Colonic mucosa (tissue), 4 donors: ENCODE data around the gene PRKCE. TPM values are rescaled to one million over a fixed set of nuclear protein-coding genes. Genes with fewer than 3 reads are reported as not detected.

Experiments used
- DNase-seq: peaks from one replicate; pipeline ENCODE4 v3.0.0-alpha.2; 2020
- H3K27ac ChIP-seq: fragments of 200-600 bp; one replicate; pipeline ENCODE4 v1.8.0; 2021
- H3K27me3 ChIP-seq: fragments of 200-600 bp; one replicate; pipeline ENCODE4 v1.8.0; 2021
- H3K36me3 ChIP-seq: fragments of 200-600 bp; one replicate; pipeline ENCODE4 v1.8.0; 2021
- H3K4me1 ChIP-seq: fragments of 200-600 bp; one replicate; pipeline ENCODE4 v1.8.0; 2021; ENCODE audit warnings: mild to moderate bottlenecking
- H3K4me3 ChIP-seq: fragments of 200-600 bp; one replicate; pipeline ENCODE4 v1.8.0; 2021
- H3K9ac ChIP-seq, 2 donors: one replicate each; pipeline ENCODE4 v1.7.0; 2013; ENCODE audit warnings: control low read depth in 2 of 2, low read depth in 2 of 2, low read length in 2 of 2
- H3K9me3 ChIP-seq: fragments of 200-600 bp; one replicate; pipeline ENCODE4 v1.8.0; 2021
- intact Hi-C: fragments of 100-400 bp; cut with DNase I; formaldehyde crosslinking; loops from one replicate; pipeline ENCODE4 v1.14.1; 2022
- total RNA-seq, 2 donors: library from RNA; stranded (reverse); fragmentation: NEBNext Ultra II Directional in 1 of 2; extraction: Animal tissue kit (Norgen Biotek cat#: 25700) in 1 of 2; gene quantifications; one replicate each; pipeline ENCODE4 v1.2.1, GENCODE V29; 2021
- TF ChIP-seq, protein P1 (sequence below): fragments of 200-600 bp; IDR thresholded peaks from one replicate; pipeline ENCODE4 v1.8.0; 2022; ENCODE audit warnings: antibody characterized with exemption, mild to moderate bottlenecking
- donor health status: healthy.
- donor health status: DM: no; HTN: no; CAD: no.
- donor health status: DM: no; HTN: no; CAD: no.

PRKCE gene
- total RNA-seq, 2 donors from 2014 or later = 17.5 to 25.8 TPM

DNA sequence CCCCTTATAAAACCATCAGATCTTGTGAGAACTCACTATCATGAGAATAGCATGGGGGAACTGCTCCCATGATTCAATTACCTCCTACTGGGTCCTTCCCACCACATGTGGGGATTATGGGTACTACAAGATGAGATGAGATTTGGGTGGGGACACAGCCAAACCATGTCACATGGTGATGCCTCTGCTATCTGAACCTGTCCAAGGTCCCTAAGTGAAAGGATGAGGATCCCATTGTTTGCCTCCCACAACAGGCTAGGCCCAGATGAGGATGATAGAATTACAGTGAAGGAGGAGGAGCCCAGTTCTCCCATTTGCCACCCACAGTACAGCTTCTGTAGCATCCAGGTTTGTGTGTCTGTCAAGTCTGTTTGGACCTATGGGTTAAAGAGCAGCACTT, 65.4 kb downstream of the PRKCE start:
- no peak overlapping the region for H3K27ac ChIP-seq
- intact Hi-C loops = no loop called here
- no peak overlapping the region for H3K9ac ChIP-seq
- no peak for DNase-seq
- TF ChIP-seq, protein P1, sequence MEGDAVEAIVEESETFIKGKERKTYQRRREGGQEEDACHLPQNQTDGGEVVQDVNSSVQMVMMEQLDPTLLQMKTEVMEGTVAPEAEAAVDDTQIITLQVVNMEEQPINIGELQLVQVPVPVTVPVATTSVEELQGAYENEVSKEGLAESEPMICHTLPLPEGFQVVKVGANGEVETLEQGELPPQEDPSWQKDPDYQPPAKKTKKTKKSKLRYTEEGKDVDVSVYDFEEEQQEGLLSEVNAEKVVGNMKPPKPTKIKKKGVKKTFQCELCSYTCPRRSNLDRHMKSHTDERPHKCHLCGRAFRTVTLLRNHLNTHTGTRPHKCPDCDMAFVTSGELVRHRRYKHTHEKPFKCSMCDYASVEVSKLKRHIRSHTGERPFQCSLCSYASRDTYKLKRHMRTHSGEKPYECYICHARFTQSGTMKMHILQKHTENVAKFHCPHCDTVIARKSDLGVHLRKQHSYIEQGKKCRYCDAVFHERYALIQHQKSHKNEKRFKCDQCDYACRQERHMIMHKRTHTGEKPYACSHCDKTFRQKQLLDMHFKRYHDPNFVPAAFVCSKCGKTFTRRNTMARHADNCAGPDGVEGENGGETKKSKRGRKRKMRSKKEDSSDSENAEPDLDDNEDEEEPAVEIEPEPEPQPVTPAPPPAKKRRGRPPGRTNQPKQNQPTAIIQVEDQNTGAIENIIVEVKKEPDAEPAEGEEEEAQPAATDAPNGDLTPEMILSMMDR = no peak
- H3K4me1 ChIP-seq = no peaks in the 10 kb centered on the region
- no peaks in the 10 kb centered on the region for H3K36me3 ChIP-seq
- H3K4me3 ChIP-seq = no peak overlapping the region
- no peaks in the 10 kb centered on the region for H3K27me3 ChIP-seq
- no peaks in the 10 kb centered on the region for H3K9me3 ChIP-seq

DNA sequence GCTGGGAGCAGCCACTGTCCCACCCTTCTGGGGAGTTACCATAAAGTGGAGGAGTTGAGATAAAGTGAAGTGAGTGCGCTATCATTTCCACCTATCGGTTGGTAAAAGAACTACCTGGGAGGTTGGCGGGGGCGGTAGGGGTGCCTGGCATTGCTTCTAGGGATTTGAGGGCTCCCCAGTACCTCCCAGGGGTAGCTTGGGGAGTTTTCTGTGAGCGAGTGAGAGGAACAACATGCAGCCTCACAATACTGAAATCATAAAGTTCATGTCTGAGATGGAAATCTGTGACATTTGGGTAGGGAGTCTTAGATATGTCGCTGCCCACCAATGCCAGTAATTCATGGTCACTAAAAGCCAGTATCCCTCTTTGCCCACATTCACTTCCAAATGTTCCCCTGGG, 68.7 kb downstream of the PRKCE start:
- Histone ChIP-seq H3K4me3 (no peak overlapping the region), H3K36me3 (no peaks in the 10 kb centered on the region), H3K27ac (no peak overlapping the region), H3K9ac (no peak overlapping the region), H3K27me3 (no peaks in the 10 kb centered on the region), H3K9me3 (no peaks in the 10 kb centered on the region), H3K4me1 (peaks cover 16% of the 10 kb centered on the region)
- TF ChIP-seq, protein P1 = no peak
- DNase-seq = no peak
- intact Hi-C loops = no loop called here

DNA sequence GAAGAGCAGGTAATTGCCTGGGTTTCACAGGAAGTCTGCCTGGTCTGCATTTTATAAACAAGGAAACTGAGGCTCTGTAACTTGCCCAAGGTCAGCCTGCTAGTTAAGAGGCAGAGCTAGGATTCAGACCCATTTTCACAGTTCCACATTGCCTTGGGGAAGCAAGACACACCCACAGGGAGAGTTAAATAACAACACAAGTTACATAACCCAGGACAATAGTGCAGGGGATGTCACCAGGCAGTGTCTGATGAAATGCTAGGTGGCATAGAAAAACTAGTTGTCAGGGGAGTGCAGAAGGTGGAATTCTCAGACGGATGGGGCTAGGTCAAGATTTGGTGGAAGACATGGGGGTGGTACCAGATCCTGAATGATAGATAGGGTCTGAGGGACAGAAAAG, 69.7 kb downstream of the PRKCE start:
- Histone ChIP-seq H3K27me3 (no peaks in the 10 kb centered on the region), H3K9me3 (no peaks in the 10 kb centered on the region), H3K9ac (no peak overlapping the region), H3K4me1 (peaks cover 16% of the 10 kb centered on the region), H3K36me3 (no peaks in the 10 kb centered on the region), H3K27ac (no peak overlapping the region), H3K4me3 (no peak overlapping the region)
- no peak for DNase-seq
- intact Hi-C loops = no loop called here
- TF ChIP-seq, protein P1 = no peak

DNA sequence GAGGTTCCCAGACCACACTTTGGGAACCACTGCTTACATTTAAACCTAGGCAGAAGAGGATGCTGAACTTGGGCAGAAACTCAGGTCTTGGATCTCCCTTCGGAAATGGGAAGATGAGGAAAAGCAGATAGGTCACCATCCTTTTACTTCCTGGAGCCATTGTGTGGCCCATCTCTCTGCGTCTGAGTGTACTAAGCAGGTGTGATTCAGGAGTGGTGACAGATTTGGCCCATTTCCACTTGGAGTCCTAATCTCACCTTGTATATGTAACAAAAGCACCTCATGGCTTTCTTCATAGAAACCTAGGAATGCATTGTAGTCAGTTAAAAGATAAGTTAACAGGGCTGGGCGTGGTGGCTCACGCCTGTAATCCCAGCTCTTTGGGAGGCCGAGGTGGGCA, 71.0 kb downstream of the PRKCE start:
- H3K9me3 ChIP-seq = no peaks in the 10 kb centered on the region
- TF ChIP-seq, protein P1 = no peak
- no peak overlapping the region for H3K4me3 ChIP-seq
- no peak overlapping the region for H3K9ac ChIP-seq
- H3K4me1 ChIP-seq = peaks cover 16% of the 10 kb centered on the region
- no peaks in the 10 kb centered on the region for H3K36me3 ChIP-seq
- DNase-seq = no peak
- no peaks in the 10 kb centered on the region for H3K27me3 ChIP-seq
- H3K27ac ChIP-seq = no peak overlapping the region
- intact Hi-C loops = no loop called here

DNA sequence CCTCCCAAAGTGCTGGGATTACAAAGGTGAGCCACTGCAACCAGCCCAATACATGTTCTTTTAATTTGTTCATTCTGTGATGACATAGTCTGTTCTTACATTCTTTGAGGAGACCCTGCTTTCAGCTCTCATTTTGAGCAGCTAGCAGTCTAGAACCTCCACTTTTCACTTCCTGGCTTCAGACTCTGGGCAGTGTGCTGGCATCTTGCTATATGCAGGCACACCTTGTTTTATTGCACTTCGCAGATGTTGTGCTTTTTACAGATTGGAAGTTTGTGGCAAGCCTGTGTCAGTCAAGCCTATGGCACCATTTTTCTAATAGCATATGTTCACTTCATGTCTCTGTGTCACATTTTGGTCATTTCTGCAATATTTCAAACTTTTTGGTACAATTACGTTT, 72.4 kb downstream of the PRKCE start:
- Histone ChIP-seq H3K27me3 (no peaks in the 10 kb centered on the region), H3K9ac (no peak overlapping the region), H3K27ac (peak overlapping the region; percentile 17), H3K9me3 (no peaks in the 10 kb centered on the region), H3K36me3 (no peaks in the 10 kb centered on the region), H3K4me3 (no peak overlapping the region), H3K4me1 (peaks cover 16% of the 10 kb centered on the region)
- TF ChIP-seq, protein P1 = no peak
- intact Hi-C loops = no loop called here
- DNase-seq = peak; percentile 52

DNA sequence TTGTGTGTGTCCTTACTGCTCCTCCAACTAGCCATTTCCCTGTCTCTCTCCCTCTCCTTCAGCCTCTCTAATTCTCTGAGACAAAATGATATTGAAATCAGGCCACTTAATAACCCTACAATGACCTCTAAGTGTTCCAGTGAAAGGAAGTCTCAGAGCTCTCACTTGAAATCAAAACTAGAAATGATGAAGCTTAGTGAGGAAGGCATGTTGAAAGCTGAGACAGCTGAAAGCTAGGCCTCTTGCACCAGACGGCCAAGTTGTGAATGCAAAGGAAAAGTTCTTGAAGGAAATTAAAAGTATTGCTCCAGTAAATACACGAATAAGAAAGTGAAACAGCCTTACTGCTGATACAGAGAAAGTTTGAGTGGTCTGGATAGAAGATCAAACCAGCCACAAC, 72.9 kb downstream of the PRKCE start:
- Histone ChIP-seq H3K4me1 (peaks cover 16% of the 10 kb centered on the region), H3K27me3 (no peaks in the 10 kb centered on the region), H3K4me3 (no peak overlapping the region), H3K27ac (peak overlapping the region; percentile 17), H3K9me3 (no peaks in the 10 kb centered on the region), H3K36me3 (no peaks in the 10 kb centered on the region), H3K9ac (no peak overlapping the region)
- intact Hi-C loops = no loop called here
- TF ChIP-seq, protein P1 = no peak
- DNase-seq = no peak
